Epithelial cell of esophagus (primary cell): ENCODE results near the gene TMPRSS6.

Experiments
- DNase-seq: peaks from one replicate; pipeline ENCODE4 v3.0.0; 2010; ENCODE audit warnings: low read depth
- H3K4me3 ChIP-seq: 2 replicates; pipeline ENCODE4 v1.5.1; 2011; ENCODE audit warnings: mild to moderate bottlenecking, low read length, control low read depth
- TF ChIP-seq, protein P1 (sequence below): IDR thresholded peaks from 2 replicates; pipeline ENCODE4 v1.5.1; 2011; ENCODE audit warnings: low read depth, mild to moderate bottlenecking, low read length, control low read depth, inconsistent platforms; ENCODE audit not compliant: insufficient read depth; ENCODE audit errors: missing control alignments

The TMPRSS6 gene

DNA sequence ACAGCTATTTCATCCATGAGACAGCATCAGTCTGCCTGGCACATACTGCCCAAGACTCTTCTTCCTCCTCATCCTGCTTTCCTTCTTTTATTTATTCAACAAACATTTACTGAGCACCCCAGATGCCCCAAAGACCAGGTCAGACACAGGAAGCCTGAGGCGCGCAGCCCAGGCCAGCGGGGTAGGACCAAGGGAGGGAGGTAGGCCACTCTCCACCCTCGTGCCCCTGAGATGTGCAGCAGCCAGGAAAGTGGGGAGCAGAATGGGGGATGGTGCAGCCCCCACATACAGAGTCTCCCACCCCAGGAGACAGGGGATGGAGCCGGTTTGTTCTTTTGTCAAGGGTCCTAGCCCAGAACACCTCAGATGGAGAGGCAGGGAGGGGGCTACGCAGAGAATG is 44.4 kb upstream of the TMPRSS6 start:
- DNase-seq: no peak
- TF ChIP-seq, protein P1, sequence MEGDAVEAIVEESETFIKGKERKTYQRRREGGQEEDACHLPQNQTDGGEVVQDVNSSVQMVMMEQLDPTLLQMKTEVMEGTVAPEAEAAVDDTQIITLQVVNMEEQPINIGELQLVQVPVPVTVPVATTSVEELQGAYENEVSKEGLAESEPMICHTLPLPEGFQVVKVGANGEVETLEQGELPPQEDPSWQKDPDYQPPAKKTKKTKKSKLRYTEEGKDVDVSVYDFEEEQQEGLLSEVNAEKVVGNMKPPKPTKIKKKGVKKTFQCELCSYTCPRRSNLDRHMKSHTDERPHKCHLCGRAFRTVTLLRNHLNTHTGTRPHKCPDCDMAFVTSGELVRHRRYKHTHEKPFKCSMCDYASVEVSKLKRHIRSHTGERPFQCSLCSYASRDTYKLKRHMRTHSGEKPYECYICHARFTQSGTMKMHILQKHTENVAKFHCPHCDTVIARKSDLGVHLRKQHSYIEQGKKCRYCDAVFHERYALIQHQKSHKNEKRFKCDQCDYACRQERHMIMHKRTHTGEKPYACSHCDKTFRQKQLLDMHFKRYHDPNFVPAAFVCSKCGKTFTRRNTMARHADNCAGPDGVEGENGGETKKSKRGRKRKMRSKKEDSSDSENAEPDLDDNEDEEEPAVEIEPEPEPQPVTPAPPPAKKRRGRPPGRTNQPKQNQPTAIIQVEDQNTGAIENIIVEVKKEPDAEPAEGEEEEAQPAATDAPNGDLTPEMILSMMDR: no peak

DNA sequence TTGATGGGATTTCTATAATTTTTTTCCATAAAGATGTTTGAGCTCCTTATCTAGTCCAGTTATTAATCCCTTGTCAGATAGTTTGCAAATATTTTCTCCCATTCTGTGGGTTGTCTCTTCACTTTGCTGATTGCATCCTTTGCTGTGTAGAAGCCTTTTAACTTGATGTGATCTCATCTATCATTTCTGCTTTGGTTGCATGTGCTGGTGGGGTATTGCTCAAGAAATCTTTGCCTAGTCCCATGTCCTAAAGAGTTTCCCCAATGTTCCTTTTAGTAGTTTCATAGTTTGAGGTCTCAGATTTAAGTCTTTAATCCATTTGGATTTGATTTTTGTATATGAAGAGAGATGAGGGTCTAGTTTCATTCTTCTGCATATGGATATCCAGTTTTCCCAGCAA is 41.9 kb upstream of the TMPRSS6 start:
- TF ChIP-seq, protein P1: no peak
- H3K4me3 ChIP-seq: no peak overlapping the region
- DNase-seq: no peak

More for the DNA sequence above, 44.4 kb upstream of the TMPRSS6 start:
- H3K4me3 ChIP-seq: no peak overlapping the region

DNA sequence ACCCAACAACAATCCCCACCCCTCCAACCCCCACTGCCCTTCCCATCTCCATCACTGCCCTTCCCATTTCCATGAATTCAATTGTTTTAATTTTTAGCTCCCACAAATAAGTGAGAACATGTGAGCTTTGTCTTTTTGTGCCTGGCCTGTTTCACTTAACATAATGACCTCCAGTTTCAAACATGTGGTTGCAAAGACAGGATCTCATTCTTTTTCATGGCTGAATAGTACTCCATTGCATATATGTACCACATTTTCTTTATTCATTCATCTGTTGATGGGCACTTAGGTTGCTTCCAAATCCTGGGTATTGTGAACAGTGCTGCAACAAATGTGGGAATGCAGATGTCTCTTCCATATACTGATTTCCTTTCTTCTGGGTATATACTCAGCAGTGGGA is 41.2 kb upstream of the TMPRSS6 start:
- no peak for DNase-seq
- TF ChIP-seq, protein P1: no peak
- H3K4me3 ChIP-seq: no peak overlapping the region

DNA sequence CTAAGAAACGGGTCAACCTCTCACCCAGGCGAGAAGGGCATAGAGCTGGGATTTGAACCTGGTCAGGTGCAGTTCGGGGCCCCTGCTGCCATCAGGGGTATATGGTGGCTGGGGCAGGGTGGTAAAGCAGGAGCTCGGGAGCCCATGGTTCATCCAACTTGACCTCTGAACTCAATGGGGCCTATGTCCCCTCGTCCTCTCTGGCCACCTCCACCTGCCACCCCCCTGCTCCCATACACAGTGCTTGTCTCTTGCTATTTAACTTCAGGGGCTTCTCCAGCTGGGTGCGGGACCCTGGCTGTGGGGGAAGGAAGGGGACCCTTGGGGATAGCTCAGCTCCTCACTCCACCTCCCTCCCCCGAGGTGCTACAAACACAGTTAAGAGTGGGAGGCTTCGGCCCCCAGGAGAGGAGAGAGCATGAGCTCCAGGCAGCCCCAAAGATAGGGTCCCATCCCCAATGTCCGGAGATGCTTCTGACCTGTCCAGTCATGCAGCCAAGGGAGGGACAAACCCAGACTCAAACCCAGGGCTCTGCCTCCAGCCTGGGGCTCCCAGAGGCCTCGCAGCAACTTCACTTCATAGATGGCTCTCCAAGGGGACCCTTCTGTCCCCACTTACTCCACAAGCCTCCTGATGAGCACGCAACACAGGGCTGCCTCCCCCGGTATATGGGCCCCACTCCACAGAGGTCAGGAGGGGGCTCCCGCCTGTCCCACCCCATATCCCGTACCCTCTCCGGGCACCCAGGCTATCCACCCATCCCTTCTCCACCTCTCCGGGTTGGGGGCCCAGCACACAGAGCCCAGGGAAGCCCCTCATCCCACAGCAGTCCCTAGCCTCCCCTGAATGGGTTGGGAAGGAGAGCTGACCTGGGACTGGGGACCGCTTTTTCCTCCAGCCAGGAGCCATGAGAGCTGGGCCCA is 39.5 kb upstream of the TMPRSS6 start:
- no peak for DNase-seq
- H3K4me3 ChIP-seq: no peak overlapping the region
- TF ChIP-seq, protein P1: no peak

DNA sequence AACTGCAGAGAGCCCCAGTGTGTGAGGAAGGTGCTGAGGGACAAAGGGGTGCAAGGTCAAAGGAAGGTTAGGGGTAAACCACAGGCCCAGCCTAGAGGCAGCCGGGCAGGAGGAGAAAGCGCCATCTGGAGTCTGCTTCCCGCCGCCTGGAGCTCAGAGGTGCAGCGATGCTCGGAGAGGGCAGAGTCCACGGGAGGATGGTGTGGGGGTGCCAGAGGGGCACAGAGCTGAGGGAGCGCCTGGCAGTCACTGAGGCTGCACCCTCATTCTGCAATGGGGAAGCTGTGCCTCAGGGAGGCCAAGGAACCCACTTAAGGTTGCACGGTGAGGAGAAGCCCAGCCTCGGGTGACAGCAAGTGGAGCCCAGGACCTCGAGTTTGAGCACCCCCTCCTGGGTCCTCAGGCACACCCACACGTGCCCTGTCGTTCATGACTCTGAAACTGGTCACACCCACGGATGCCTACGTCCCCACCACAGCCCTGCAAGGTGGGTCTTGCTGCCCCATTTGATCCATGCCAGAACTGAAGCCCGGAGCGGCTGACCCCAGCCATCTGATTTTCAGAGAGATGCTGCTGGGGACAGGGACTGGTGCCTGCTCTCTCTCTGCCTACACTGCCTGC is 38.6 kb upstream of the TMPRSS6 start:
- no peak overlapping the region for H3K4me3 ChIP-seq
- DNase-seq: no peak
- TF ChIP-seq, protein P1: no peak

DNA sequence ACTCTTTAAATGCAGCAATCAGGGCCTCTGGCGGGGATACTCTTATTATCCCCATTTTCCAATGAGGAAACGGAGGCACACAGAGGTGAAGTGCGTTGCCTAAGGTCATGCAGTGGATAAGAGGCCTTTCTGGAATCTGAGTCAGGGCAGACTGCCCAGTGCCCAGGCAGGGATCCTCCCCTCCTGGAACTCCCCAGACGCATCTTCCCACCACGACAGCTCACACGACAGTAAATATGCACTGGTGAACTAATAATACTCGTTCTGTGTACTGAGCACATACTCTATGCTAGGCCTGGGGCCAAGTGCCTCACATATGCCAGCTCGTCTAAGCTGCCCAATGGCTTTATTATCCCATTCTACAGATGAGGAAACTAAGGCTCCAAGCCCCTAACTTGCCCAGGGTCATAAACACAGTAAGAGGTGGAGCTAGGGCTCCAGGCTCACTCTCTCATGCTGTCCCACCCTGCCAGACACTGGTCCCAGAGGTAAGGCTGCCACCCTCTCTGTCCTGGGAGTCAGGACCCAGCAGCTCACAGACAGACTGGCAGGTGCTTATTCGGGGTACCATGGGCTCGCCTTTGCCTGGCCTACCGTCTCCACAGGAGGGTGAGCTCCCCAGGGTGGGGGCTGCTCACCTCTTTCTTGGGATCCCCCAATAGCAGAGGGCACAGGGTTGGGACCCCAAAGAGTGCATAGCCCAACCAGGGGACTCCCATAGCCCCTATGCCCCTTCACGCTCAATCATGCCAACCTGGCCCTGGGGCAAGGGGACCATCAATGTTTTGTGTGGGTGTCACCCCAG is 37.9 kb upstream of the TMPRSS6 start:
- DNase-seq: no peak
- no peak overlapping the region for H3K4me3 ChIP-seq
- TF ChIP-seq, protein P1: no peak
